Kidney epithelial cell (primary cell): Measurements from ENCODE around the gene ACOT8. TPM values are rescaled to one million over a fixed set of nuclear protein-coding genes. Genes with fewer than 3 reads are reported as not detected.

ENCODE experiments used
- DNase-seq: peaks from one replicate; pipeline ENCODE4 v3.0.0-alpha.2; 2010; ENCODE audit warnings: low read depth
- H3K27me3 ChIP-seq: 2 replicates; pipeline ENCODE4 v1.6.0; 2011; ENCODE audit warnings: low read length; ENCODE audit not compliant: control insufficient read depth, insufficient read depth
- H3K36me3 ChIP-seq: 2 replicates; pipeline ENCODE4 v1.5.1; 2011; ENCODE audit warnings: low read length; ENCODE audit not compliant: control insufficient read depth, insufficient read depth
- H3K4me3 ChIP-seq: 2 replicates; pipeline ENCODE4 v1.5.1; 2011; ENCODE audit warnings: low read depth, mild to moderate bottlenecking, control low read depth, low read length
- total RNA-seq: library from RNA; depleted of rRNA; stranded (reverse); fragments of >200 nt; gene quantifications from 2 replicates; pipeline ENCODE4 v1.2.3, GENCODE V29; 2015
- TF ChIP-seq, protein P1 (sequence below): IDR thresholded peaks from 2 replicates; pipeline ENCODE4 v1.5.1; 2011; ENCODE audit warnings: mild to moderate bottlenecking, moderate library complexity, low read length, control low read depth, inconsistent platforms; ENCODE audit not compliant: insufficient read depth, poor library complexity, severe bottlenecking

ACOT8 gene
- total RNA-seq, 1 donor from 2014 or later: 35.3 TPM

DNA sequence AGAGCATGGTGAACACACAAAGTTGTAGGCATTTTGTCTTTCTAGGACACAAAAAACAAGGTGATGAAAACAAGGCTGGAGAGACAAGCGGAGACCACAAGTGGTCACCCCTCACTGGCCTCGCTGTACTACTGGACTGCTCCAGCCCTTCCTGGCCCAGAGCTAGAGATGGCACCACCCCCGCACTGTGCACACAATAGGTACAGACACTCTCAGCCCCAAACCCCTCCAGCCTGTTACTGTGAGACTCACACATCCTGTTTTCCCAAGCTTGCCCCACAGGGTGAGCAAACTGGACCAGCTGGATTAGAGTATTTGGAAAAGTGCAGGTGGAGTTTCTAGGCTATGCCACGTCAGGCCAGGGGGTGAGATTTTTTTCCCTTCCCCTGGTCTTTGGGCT, 15.4 kb upstream of the ACOT8 start:
- no peak for DNase-seq
- Histone ChIP-seq H3K27me3 (no peaks in the 10 kb centered on the region), H3K36me3 (no peaks in the 10 kb centered on the region), H3K4me3 (no peak overlapping the region)
- TF ChIP-seq, protein P1, sequence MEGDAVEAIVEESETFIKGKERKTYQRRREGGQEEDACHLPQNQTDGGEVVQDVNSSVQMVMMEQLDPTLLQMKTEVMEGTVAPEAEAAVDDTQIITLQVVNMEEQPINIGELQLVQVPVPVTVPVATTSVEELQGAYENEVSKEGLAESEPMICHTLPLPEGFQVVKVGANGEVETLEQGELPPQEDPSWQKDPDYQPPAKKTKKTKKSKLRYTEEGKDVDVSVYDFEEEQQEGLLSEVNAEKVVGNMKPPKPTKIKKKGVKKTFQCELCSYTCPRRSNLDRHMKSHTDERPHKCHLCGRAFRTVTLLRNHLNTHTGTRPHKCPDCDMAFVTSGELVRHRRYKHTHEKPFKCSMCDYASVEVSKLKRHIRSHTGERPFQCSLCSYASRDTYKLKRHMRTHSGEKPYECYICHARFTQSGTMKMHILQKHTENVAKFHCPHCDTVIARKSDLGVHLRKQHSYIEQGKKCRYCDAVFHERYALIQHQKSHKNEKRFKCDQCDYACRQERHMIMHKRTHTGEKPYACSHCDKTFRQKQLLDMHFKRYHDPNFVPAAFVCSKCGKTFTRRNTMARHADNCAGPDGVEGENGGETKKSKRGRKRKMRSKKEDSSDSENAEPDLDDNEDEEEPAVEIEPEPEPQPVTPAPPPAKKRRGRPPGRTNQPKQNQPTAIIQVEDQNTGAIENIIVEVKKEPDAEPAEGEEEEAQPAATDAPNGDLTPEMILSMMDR: no peak

DNA sequence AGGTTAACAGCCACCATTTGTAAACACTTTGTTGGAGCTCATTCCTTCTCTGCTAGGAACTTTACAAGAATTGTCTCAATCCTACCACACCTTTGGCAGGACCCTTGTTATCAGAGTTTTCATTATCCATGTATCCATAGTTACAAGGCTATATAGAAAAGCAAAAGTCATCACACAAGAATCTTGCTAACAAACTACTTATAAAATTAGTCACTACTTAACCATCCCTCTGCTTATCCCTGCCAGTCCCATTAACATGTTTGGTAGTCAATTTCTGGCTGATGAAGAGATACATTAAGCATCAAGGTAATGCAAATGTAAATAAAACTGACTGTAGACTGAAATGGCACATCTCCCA, 10.6 kb upstream of the ACOT8 start:
- no peak overlapping the region for H3K4me3 ChIP-seq
- no peaks in the 10 kb centered on the region for H3K36me3 ChIP-seq
- H3K27me3 ChIP-seq: no peaks in the 10 kb centered on the region
- TF ChIP-seq, protein P1: no peak
- peak; percentile 31 for DNase-seq

DNA sequence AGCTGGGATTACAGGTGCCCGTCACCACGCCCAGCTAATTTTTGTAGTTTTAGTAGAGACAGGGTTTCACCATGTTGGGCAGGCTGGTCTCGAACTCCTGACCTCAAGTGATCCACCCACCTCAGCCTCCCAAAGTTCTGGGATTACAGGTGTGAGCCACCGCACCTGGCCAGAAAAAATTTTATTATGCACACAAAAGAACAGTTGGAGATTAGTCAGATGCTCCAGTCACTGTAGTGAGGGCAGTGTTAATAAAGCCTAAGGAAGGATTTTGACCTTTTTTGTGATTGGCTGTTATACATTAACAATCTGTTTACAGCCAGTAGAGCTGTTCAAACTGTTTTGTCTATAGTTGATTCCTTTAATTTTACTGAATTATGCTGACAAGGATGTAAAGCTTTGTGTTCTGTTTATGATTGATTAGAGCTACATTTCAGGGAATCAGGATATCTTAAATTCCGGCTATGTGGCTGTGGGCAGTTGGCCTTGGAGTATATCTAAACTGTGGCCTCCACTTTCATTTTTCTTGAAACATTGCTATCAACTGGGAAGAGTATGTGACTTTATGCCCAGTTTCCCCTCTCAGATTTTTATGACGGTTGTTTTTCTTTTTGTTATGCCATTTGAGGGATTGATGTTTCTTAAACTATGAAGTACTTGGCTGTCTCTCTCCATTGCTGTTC, 10.1 kb upstream of the ACOT8 start:
- TF ChIP-seq, protein P1: no peak
- H3K27me3 ChIP-seq: no peaks in the 10 kb centered on the region
- H3K4me3 ChIP-seq: no peak overlapping the region
- H3K36me3 ChIP-seq: no peaks in the 10 kb centered on the region
- DNase-seq: no peak

DNA sequence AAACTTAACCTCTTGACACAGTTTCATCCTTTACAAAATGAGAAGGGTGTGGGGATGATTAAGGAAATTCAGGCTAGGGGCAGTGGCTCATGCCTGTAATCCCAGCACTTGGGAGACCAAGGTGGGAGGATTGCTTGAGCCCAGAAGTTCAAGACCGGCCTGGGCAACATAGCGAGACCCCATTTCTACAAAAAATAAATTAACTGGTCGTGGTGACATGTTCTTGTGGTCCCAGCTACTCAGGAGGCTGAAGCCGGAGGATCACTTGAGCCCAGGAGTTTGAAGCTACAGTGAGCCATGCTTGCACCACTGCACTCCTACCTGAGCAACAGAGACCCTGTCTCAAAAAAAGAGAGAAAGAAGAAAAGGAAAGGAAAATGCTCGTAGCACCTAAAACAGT, 9.3 kb upstream of the ACOT8 start:
- TF ChIP-seq, protein P1: no peak
- H3K36me3 ChIP-seq: no peaks in the 10 kb centered on the region
- no peak for DNase-seq
- no peaks in the 10 kb centered on the region for H3K27me3 ChIP-seq
- H3K4me3 ChIP-seq: no peak overlapping the region

DNA sequence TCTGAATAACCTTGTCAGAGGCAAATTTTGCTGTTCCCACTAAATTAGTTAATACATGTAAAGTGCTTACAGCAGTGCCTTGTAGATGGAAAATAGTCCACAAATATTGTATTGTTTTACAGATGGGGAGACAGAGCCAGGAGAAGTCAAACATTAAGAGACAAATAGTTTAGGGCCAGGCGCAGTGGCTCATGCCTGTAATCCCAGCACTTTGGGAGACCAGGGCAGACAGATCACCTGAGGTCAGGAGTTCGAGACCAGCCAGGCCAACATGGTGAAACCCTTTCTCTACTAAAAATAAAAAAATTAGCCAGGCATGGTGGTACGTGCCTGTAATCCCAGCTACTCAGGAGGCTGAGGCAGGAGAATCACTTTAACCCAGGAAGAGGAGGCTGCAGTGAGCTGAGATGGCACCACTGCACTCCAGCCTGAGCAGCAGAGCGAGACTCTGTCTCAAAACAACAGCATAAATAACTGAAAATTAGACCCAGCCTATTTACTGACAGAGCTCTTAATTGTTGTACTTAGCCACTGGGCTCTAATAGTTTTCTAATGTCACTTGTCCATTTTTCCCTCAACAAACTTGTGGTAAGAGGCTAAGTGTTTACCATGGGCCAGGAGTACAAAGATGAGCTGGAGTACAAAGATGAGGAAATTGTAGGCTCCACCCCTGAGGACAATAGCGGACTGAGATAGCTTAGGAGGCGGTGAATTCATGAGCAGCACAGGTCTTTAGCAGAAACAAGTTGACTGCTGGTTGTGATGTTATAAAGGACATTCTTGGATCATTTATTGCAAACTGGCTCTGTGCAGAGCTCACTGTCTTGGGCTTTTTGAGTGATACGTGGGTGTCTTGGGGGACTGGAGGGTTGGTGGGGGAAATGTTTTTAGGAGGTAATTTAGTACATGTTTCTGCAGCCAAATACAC, 6.6 kb upstream of the ACOT8 start:
- no peaks in the 10 kb centered on the region for H3K36me3 ChIP-seq
- H3K27me3 ChIP-seq: no peaks in the 10 kb centered on the region

More for the DNA sequence above, 6.6 kb upstream of the ACOT8 start:
- TF ChIP-seq, protein P1: no peak
- H3K4me3 ChIP-seq: no peak overlapping the region
- no peak for DNase-seq
